ENCODE measurements around the gene NPR1.
"Not testable (repeated sequence)": the region's sequence is repeated elsewhere in the genome, so short reads cannot be mapped to it uniquely, and the experiment has no call there.

The NPR1 gene

GRCh38 chr1:153649863-153650235, 28.6 kb upstream of the NPR1 start:
- DNase-seq (ENCODE audit: low read depth), result no peak

- DNase-seq (ENCODE audit: low read depth), result no peak
Measured at GRCh38 chr1:153651771-153652170, 26.7 kb upstream of the NPR1 start.

GRCh38 chr1:153652805-153653500, 25.5 kb upstream of the NPR1 start:
- DNase-seq (ENCODE audit: low read depth), result no peak

GRCh38 chr1:153655333-153655732, 23.2 kb upstream of the NPR1 start:
- DNase-seq (ENCODE audit: low read depth), result no peak

- DNase-seq (ENCODE audit: low read depth), result peak; percentile 40
Measured at GRCh38 chr1:153658400-153659174, 19.9 kb upstream of the NPR1 start, which contains the start of gene SNAPIN. Gene SNAPIN, plus strand, starts transcription at chr1:153658703. Its CDS starts 41 bp downstream, at chr1:153658744.

- no peak for DNase-seq (ENCODE audit: low read depth)
Measured at GRCh38 chr1:153659175-153659534, 19.3 kb upstream of the NPR1 start.

- DNase-seq (ENCODE audit: low read depth), result no peak
Measured at GRCh38 chr1:153659656-153660055, 18.8 kb upstream of the NPR1 start.

GRCh38 chr1:153661111-153661708, 17.3 kb upstream of the NPR1 start:
- no peak for DNase-seq (ENCODE audit: low read depth)

- no peak for DNase-seq (ENCODE audit: low read depth)
Measured at GRCh38 chr1:153662269-153662668, 16.2 kb upstream of the NPR1 start.

- DNase-seq (ENCODE audit: low read depth), result no peak
Measured at GRCh38 chr1:153663211-153663610, 15.3 kb upstream of the NPR1 start.

- DNase-seq (ENCODE audit: low read depth), result no peak
Measured at GRCh38 chr1:153667439-153667838, 11.0 kb upstream of the NPR1 start.

- not testable (repeated sequence) for DNase-seq (ENCODE audit: low read depth)
Measured at GRCh38 chr1:153668672-153669071, 9.8 kb upstream of the NPR1 start.

GRCh38 chr1:153669606-153670005, 8.9 kb upstream of the NPR1 start:
- no peak for DNase-seq (ENCODE audit: low read depth)

GRCh38 chr1:153670257-153670858, 8.1 kb upstream of the NPR1 start:
- no peak for DNase-seq (ENCODE audit: low read depth)

GRCh38 chr1:153670859-153671627, 7.4 kb upstream of the NPR1 start, which contains the start of gene ILF2:
Gene ILF2, minus strand, starts transcription at chr1:153670993. Its CDS starts 71 bp downstream, at chr1:153670922.
- peak; percentile 98 for DNase-seq (ENCODE audit: low read depth)

GRCh38 chr1:153671628-153672353, 6.7 kb upstream of the NPR1 start:
- DNase-seq (ENCODE audit: low read depth), result not testable (repeated sequence)

GRCh38 chr1:153673511-153673910, 5.0 kb upstream of the NPR1 start:
- no peak for DNase-seq (ENCODE audit: low read depth)

GRCh38 chr1:153677718-153678518, 570 bp upstream of the NPR1 start:
- DNase-seq (ENCODE audit: low read depth), result no peak

- no peak for DNase-seq (ENCODE audit: low read depth)
Measured at GRCh38 chr1:153679337-153680119, 1.0 kb downstream of the NPR1 start.

- DNase-seq (ENCODE audit: low read depth), result no peak
Measured at GRCh38 chr1:153680120-153680403, 1.6 kb downstream of the NPR1 start.

Measured in GM04503 (cell line).